GM21423 (cell line): ENCODE data around the gene SMC3.
"Not testable (repeated sequence)": the region's sequence is repeated elsewhere in the genome, so short reads cannot be mapped to it uniquely, and the experiment has no call there.

Source experiments
- ATAC-seq: cut with Tn5 transposase; IDR thresholded peaks from one replicate; pipeline ENCODE4 v1.9.1; 2021; ENCODE audit warnings: mild to moderate bottlenecking, moderate library complexity; ENCODE audit not compliant: unreplicated experiment

Gene SMC3

DNA sequence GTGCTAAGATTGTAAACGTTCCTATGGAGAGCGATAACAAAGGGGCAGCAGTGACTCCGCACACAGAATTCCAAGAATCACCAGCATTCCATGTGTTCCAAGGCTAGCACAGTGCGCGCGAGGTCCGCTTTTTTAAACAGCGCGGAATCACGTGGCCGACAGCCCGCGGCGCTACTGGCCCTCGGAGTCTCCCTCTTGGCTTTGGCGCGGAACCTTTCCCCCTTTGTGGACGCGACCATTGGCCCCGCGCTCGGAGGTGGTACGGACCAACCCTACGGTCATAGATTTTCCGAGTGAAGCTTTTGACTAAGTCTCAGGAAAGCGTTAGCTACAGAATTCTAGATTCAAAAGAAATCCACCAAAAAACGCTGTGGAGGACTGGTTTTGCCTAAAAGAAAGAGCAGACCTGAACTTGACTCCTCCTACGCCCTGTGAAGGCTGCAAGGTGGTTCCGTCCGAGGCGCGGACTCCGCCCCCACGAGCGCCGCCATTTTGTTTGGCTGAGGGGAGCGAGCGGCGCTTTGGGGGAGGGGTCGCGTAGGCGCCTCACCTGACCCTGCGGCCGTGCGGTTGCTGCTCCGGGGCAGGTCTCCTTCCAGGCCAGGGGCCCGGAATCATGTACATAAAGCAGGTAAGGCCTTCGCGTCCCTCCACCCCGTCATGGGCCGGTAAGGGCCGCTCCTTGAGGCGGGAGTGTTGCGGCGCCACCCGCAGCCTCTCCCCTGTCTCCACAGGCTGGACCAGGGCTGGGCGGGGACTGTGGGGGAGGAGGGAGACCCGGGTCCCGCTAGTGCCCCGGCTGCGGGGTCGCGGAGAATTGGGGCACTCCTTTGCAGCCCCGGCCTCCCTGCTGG, at the start of gene SMC3:
Gene SMC3, plus strand, starts transcription at position 495 of the 854 bp plus-strand sequence. Its CDS starts 122 bp downstream, at position 617.
- peak; percentile 86 for ATAC-seq

GRCh38 chr10:110522365-110522988, 45.0 kb upstream of the SMC3 start:
- ATAC-seq = no peak

- no peak for ATAC-seq
These were observed 43.8 kb upstream of the SMC3 start for GRCh38 chr10:110523736-110524135.

DNA sequence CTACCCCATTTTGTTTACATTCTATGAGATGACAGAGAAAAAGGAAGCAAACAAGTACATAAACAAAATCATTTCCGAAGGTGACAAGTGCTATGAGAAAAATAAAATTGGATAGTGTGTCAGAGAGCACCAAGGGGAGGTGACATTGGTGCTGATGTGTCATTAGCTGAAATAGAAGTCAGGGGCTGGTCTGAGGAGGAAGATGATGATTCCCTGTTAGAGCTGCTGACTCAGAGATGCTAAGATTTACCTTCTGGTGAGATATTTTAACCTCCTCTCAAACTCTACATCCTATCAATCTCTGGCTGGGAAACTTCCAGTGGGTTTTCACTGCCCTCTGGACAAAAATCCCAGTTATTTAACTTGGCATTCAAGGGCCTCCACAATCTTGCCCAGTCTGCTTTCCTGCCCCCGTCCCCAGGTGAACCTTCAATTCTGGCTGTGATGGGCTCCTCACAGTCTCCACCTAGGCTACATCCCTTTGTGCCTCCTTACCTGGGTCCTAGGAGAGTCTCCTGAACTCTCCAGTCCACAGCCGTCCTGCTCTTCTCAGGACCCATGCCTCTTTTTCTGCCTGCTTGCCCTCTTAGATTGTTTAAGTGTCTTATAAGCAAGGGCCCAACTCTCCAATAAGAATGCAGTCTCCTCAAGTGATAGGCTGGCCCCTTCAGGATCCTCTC, 43.2 kb upstream of the SMC3 start:
- no peak for ATAC-seq

- ATAC-seq = no peak
These were observed 42.6 kb upstream of the SMC3 start for GRCh38 chr10:110524859-110525232.

GRCh38 chr10:110525349-110526260, 41.9 kb upstream of the SMC3 start:
- no peak for ATAC-seq

GRCh38 chr10:110527731-110528171, 39.7 kb upstream of the SMC3 start:
- ATAC-seq = no peak

DNA sequence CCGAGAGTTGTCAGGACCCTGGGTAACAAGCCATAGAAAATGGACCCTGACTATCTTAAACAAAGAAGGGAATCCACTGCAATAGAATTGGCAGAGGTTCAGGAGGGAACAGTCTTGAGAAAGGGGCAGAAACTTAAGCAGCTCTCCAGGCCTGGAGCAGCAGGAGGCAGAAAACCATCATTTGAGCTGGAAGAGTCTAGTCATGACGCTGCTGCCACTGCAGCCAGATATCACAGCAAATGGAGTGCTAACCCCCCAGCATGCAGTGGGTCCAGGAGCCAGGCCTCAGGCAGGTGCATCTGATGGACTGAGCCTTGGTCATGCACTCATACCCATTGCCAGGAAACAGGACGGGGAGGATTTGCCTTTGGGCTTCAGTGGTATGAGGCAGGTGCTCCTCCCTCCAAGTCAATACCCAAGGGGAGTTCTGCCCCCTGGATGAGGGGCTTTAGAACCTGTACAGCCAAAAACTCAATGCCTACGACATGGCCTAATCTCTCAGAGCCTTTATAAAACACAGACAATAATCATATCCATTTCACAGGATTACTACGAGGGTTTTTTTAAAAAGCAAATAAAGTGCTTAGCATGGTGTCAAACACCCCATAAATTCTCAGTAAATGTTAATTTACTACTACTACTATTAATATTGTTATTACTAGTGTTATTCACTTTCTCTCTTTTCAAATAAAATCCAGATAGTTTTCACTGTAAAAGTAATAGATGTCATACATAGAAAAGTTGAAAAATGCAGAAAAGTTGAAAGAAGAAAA, 39.1 kb upstream of the SMC3 start:
- ATAC-seq = no peak

DNA sequence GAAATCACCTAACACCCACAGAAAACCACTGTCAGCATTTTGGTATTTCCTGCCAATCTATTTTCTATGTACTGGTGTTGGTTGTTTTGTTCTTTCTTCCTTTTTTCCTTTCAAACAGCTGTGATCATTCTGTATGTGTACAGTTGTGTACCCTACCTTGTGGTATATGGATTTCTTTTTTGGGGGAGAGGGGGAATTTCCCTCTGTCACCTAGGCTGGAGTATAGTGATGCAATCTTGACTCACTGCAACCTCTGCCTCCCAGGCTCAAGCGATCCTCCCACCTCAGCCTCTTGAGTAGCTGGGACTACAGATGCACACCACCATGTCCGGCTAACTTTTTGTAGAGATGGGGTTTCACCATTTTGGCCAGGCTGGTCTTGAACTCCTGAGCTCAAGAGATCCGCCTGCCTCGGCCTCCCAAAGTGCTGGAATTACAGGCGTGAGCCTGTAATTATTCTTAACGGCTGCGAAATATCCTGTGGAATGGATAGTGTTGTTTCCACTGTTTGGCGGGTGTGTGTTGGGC, 38.4 kb upstream of the SMC3 start:
- ATAC-seq = peak; percentile 65

- ATAC-seq = no peak
These were observed 37.9 kb upstream of the SMC3 start for GRCh38 chr10:110529596-110530011.

DNA sequence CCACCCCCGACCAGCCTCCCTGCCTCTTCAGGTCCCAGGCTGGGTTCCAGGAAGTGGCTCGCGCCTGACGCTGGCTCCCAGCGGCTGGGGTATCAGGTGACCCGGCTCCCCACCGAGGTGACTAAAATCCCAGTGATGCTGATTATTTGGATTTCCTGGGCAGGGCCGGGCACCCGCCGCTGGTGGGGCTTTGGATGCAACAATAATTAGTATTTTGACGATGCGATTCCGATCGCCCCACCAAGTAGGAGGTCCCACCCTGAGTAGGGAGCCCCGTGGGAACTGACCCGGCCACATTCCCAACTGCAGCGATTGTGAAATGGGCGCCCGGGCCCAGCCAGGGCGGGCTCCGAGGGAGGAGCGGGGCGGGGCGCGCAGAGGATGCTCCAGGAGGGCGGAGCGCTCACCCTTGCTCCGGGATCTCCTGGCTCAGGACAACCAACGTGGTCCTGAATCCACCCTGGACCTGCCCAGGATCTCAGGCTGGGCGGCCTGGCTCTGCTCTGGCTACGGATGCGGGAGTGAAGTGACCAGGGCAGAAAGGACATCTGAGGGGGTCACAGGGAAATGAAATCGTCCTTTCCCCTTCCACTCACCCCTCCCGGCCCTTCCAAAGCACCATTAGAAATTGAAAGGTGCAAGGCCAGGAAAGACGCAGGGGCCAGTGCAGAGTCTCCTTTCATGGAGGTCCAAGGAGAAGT, 37.2 kb upstream of the SMC3 start:
- no peak for ATAC-seq

GRCh38 chr10:110531687-110532086, 35.8 kb upstream of the SMC3 start:
- ATAC-seq = no peak

DNA sequence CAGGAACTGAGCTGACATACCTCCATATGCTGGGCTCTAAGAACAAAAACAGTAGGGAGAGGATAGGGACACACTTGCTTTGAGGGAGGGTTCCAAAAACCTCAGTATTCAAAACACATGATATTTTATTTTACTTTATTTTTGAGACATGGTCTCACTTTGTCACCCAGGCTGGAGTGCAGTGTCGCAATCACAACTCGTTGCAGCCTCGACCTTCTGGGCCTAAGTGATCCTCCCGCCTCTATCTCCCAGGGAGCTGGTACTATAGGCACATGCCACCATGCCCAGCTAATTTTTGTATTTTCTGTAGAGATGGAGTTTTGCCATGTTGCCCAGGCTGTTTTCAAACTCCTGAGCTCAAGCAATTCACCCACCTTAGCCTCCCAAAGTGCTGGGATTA, 34.9 kb upstream of the SMC3 start:
- ATAC-seq = not testable (repeated sequence)

- no peak for ATAC-seq
These were observed 34.3 kb upstream of the SMC3 start for GRCh38 chr10:110533149-110533548.

- ATAC-seq = no peak
These were observed 32.9 kb upstream of the SMC3 start for GRCh38 chr10:110534571-110534970.

DNA sequence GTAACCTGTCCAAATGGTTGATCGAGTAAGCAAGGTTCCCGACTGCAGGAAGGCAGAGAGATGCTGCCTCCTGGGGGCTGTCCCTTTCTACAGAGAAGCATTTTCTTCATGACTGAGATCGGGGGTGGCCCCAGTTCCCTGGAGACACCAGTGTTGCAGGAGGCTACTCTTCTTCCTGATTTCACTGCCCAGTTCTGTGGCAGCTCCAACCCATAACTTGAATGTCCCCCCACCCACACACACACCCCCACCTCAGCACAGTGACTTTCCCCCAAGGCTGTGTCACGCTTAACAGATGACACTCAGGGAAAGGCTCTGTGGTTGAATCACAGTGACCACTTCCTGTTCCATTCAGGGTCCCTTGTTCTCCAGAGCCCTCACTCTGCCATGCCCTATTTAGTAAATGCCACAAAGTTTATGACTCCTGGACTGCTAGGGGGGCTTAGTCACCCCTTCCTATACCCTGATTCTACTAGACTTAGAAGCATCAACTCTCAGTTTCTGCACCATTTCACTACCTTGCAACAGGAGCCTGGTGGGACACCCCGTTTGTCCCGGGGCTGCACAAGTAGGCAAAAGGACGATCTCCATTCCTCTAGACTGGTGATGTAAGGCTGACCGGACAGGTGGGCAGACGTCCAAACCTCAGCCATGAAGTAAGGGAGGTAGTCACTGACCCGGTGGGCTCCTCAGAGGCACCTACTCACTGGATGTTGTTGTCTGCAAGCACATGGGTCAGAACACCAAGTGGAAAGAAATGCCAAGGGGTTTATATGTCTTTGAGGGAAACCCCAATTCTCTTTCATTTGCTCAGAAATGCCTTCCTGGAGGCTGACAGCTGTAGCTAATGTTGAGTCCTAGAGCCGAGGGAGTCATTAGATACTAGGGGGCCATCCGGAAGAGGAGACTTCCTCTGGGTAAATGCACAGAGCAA, 31.3 kb upstream of the SMC3 start:
- ATAC-seq = peak; percentile 86

DNA sequence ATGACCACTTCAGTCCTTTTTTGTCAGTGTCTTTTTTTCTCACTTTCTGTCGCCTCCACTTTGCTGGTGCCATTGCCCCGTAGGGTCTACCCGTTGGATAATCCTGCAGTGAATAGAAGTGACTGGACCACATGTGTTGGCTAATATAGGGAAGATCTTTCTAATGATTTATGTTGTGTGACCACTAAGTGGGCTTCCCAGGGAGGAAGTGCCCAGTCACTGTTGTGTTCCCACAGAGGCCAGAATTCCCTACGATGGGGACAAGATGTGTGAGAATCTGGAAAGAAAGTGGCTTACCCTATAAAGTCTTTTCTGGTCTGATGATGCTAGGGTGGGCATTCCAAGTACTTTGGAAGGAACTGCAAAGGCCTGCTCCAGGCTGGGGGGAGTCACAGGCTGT, 28.4 kb upstream of the SMC3 start:
- no peak for ATAC-seq

DNA sequence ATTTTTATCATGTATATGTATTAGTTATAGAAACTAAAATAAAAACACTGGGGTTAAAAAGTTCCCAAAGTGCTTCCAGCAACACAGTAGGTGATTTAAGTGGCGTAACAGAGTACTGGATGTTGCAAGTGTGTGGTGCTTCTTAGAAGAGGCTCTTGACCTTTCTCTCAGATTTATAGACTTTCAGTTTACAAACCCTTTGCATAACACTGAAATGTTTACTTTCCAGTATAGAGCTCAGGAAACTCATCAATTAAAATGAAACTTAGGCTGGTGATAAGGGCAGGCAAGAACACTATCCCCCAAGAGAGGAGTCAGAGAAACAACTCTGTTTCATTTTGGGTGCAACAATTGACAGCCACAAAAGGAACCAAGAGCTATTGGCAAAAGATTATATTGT, 27.5 kb upstream of the SMC3 start:
- no peak for ATAC-seq
